Measurements from ENCODE around the gene FMN2. TPM values are rescaled to one million over a fixed set of nuclear protein-coding genes. Genes with fewer than 3 reads are reported as not detected.
A peak's percentile ranks its signal among the peaks of the same experiment; 100 is the strongest.

The FMN2 gene
- total and polyA plus RNA-seq, 2 donors (not counting 1 experiment from before 2014, with no cell fraction given) = 8.0 to 13.7 TPM

DNA sequence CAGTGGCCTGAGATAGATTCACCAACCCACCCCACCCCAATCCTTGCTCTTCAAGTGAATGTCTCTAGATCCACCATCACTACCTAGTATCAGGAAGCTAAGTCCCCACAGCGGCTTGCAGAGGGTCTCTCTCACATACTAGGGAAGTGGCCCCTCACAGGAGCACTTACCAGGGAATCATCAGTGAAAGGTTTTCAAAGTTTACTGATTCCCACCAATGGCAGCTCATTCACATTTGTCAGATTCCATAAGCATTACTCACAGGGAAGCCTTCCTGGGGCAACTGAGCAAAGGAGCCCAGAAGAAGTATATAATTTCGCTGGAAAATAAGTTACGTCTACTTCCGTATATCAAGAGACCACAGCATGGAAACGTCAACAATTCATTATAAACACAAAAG, 399.5 kb downstream of the FMN2 start:
- H3K9ac ChIP-seq (ENCODE audit: insufficient read depth, low read length) = no peak overlapping the region
- H3K4me2 ChIP-seq (ENCODE audit: extremely low read depth, insufficient read depth, low read length) = no peak overlapping the region
- no peaks in the 10 kb centered on the region for H3K4me1 ChIP-seq (ENCODE audit: control insufficient read depth, extremely low read depth, insufficient read depth, low read length)
- H4K20me1 ChIP-seq (ENCODE audit: control insufficient read depth, extremely low read depth, insufficient read depth, low read length) = no peaks in the 10 kb centered on the region
- no peak overlapping the region for H3K27ac ChIP-seq (ENCODE audit: insufficient read depth, low read length)
- no peak for TF ChIP-seq EZH2 (IDR thresholded peaks at IDR 0.05; ENCODE audit: low read length, missing control alignments)
- TF ChIP-seq, protein P1, sequence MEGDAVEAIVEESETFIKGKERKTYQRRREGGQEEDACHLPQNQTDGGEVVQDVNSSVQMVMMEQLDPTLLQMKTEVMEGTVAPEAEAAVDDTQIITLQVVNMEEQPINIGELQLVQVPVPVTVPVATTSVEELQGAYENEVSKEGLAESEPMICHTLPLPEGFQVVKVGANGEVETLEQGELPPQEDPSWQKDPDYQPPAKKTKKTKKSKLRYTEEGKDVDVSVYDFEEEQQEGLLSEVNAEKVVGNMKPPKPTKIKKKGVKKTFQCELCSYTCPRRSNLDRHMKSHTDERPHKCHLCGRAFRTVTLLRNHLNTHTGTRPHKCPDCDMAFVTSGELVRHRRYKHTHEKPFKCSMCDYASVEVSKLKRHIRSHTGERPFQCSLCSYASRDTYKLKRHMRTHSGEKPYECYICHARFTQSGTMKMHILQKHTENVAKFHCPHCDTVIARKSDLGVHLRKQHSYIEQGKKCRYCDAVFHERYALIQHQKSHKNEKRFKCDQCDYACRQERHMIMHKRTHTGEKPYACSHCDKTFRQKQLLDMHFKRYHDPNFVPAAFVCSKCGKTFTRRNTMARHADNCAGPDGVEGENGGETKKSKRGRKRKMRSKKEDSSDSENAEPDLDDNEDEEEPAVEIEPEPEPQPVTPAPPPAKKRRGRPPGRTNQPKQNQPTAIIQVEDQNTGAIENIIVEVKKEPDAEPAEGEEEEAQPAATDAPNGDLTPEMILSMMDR (conservative IDR thresholded peaks at IDR 0.05 in 1 of 2, IDR thresholded peaks at IDR 0.05 in 1 of 2; ENCODE audit: low read depth in 1 of 2, low read length in 2 of 2) = no peak
- no peaks in the 10 kb centered on the region for H3K79me2 ChIP-seq (ENCODE audit: control insufficient read depth, insufficient read depth, low read length)
- no peak overlapping the region for H2AFZ ChIP-seq (ENCODE audit: low read length)
- no peak overlapping the region for H3K4me3 ChIP-seq (replicated peaks in 1 of 4; ENCODE audit: control extremely low read depth in 1 of 4, insufficient read depth in 1 of 4, low read depth in 3 of 4, low read length in 4 of 4)
- no peaks in the 10 kb centered on the region for H3K27me3 ChIP-seq (ENCODE audit: control insufficient read depth, insufficient read depth, low read length)
- peaks cover 2% of the 10 kb centered on the region for H3K36me3 ChIP-seq (ENCODE audit: control insufficient read depth, insufficient read depth, low read length)
- H3K9me3 ChIP-seq (ENCODE audit: control insufficient read depth, insufficient read depth, low read depth, low read length) = no peaks in the 10 kb centered on the region
- DNase-seq (ENCODE audit: low read depth in 2 of 2) = peak; percentile 17 to 84

DNA sequence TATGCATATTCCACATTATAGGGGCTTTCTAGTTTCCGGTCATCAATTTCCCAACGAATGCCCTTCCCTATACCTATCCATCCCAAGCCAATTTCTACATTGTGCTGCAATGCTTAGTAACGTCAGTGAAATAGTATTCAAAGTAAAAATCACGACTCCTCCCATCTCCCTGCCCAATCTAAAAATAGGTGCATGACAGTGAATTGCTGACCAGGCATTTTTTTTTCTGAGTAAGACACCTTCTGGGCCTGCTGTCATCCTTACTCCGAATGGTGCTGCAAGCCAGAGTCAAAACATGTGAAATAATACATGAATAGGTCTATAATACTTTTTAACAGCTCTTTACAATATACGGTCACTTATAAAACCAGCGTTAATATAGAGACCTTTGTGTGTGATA, 400.1 kb downstream of the FMN2 start:
- Histone ChIP-seq H3K36me3 (ENCODE audit: control insufficient read depth, insufficient read depth, low read length) (peaks cover 2% of the 10 kb centered on the region), H3K9me3 (ENCODE audit: control insufficient read depth, insufficient read depth, low read depth, low read length) (no peaks in the 10 kb centered on the region), H3K4me2 (ENCODE audit: extremely low read depth, insufficient read depth, low read length) (no peak overlapping the region), H3K4me1 (ENCODE audit: control insufficient read depth, extremely low read depth, insufficient read depth, low read length) (no peaks in the 10 kb centered on the region), H2AFZ (ENCODE audit: low read length) (no peak overlapping the region), H4K20me1 (ENCODE audit: control insufficient read depth, extremely low read depth, insufficient read depth, low read length) (no peaks in the 10 kb centered on the region), H3K4me3 (replicated peaks in 1 of 4; ENCODE audit: control extremely low read depth in 1 of 4, insufficient read depth in 1 of 4, low read depth in 3 of 4, low read length in 4 of 4) (no peak overlapping the region), H3K9ac (ENCODE audit: insufficient read depth, low read length) (no peak overlapping the region), H3K79me2 (ENCODE audit: control insufficient read depth, insufficient read depth, low read length) (no peaks in the 10 kb centered on the region), H3K27ac (ENCODE audit: insufficient read depth, low read length) (no peak overlapping the region), H3K27me3 (ENCODE audit: control insufficient read depth, insufficient read depth, low read length) (no peaks in the 10 kb centered on the region)
- no peak for DNase-seq (ENCODE audit: low read depth in 2 of 2)
- TF ChIP-seq, protein P1 (conservative IDR thresholded peaks at IDR 0.05 in 1 of 2, IDR thresholded peaks at IDR 0.05 in 1 of 2; ENCODE audit: low read depth in 1 of 2, low read length in 2 of 2) = no peak
- no peak for TF ChIP-seq EZH2 (IDR thresholded peaks at IDR 0.05; ENCODE audit: low read length, missing control alignments)

DNA sequence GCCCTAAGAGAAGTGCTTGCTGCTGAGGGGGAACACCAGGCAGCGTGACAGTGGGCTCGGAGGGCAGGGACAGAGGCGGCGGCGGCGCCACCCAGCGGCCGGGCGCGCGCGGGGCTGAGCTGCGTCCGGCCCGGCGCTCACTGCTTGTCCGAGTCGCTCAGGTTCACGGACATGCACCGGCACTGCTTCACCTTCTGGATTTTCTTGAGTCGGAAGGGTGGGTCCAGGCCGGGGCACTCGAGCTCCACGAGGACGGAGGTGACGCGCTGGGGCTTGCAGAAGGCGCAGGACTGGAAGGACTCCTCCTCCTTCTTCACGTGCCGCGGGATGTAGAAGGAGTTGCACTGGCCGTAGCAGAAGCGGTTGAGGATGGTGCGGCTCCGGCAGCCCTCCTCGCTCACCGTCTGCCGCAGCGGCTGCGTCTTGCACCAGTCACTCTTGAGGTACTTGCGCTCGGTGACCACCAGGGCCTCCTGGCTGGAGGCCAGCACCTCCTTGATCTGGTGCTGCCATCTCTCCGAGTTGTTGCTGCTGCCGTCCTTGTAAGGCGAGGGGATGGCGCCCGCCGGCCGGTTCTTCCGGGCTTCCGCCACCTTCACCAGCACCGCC, 401.3 kb downstream of the FMN2 start:
- H3K9me3 ChIP-seq (ENCODE audit: control insufficient read depth, insufficient read depth, low read depth, low read length) = no peaks in the 10 kb centered on the region
- H3K9ac ChIP-seq (ENCODE audit: insufficient read depth, low read length) = no peak overlapping the region
- H3K36me3 ChIP-seq (ENCODE audit: control insufficient read depth, insufficient read depth, low read length) = peaks cover 2% of the 10 kb centered on the region
- no peaks in the 10 kb centered on the region for H3K79me2 ChIP-seq (ENCODE audit: control insufficient read depth, insufficient read depth, low read length)
- TF ChIP-seq, protein P1 (conservative IDR thresholded peaks at IDR 0.05 in 1 of 2, IDR thresholded peaks at IDR 0.05 in 1 of 2; ENCODE audit: low read depth in 1 of 2, low read length in 2 of 2) = peak; percentile 2 to 53
- no peak for TF ChIP-seq EZH2 (IDR thresholded peaks at IDR 0.05; ENCODE audit: low read length, missing control alignments)
- H3K4me3 ChIP-seq (replicated peaks in 1 of 4; ENCODE audit: control extremely low read depth in 1 of 4, insufficient read depth in 1 of 4, low read depth in 3 of 4, low read length in 4 of 4) = peak overlapping the region in 1 of 4 experiments; percentile 43
- no peaks in the 10 kb centered on the region for H3K4me1 ChIP-seq (ENCODE audit: control insufficient read depth, extremely low read depth, insufficient read depth, low read length)
- no peaks in the 10 kb centered on the region for H4K20me1 ChIP-seq (ENCODE audit: control insufficient read depth, extremely low read depth, insufficient read depth, low read length)
- peak; percentile 59 to 60 for DNase-seq (ENCODE audit: low read depth in 2 of 2)
- no peak overlapping the region for H3K4me2 ChIP-seq (ENCODE audit: extremely low read depth, insufficient read depth, low read length)
- peak overlapping the region; percentile 43 for H2AFZ ChIP-seq (ENCODE audit: low read length)
- H3K27me3 ChIP-seq (ENCODE audit: control insufficient read depth, insufficient read depth, low read length) = no peaks in the 10 kb centered on the region
- H3K27ac ChIP-seq (ENCODE audit: insufficient read depth, low read length) = no peak overlapping the region
